Urinary bladder (tissue), 4 donors: ENCODE results near the gene DGKD. TPM values are rescaled to one million over a fixed set of nuclear protein-coding genes. Genes with fewer than 3 reads are reported as not detected.

ENCODE experiments used
- DNase-seq: peaks from one replicate; pipeline ENCODE4 v3.0.0-alpha.2; 2015; ENCODE audit errors: extremely low spot score
- H3K27ac ChIP-seq: one replicate; pipeline ENCODE4 v1.5.1; 2013; ENCODE audit warnings: low read depth, mild to moderate bottlenecking, moderate library complexity
- H3K36me3 ChIP-seq: one replicate; pipeline ENCODE4 v1.6.1; 2013; ENCODE audit warnings: mild to moderate bottlenecking, moderate library complexity; ENCODE audit not compliant: insufficient read depth
- H3K4me1 ChIP-seq: one replicate; pipeline ENCODE4 v1.6.1; 2013; ENCODE audit warnings: mild to moderate bottlenecking, moderate library complexity; ENCODE audit not compliant: insufficient read depth
- H3K4me3 ChIP-seq: one replicate; pipeline ENCODE4 v1.5.1; 2013; ENCODE audit warnings: low read depth, low read length
- WGBS: extraction: QIAGEN DNeasy Blood & Tissue Kit; methylation state at CpG from one replicate; pipeline ENCODE4 v1.1.7; 2013; 5-methylcytosine and 5-hydroxymethylcytosine counted together
- polyA plus RNA-seq: library from polyadenylated mRNA; stranded (reverse); fragments of 200-250 nt; gene quantifications from one replicate; pipeline ENCODE4 v1.2.3, GENCODE V29; 2013
- total RNA-seq: library from RNA; depleted of rRNA; stranded (reverse); fragments of >200 nt; gene quantifications from one replicate; pipeline ENCODE4 v1.2.3, GENCODE V29; 2014
- donor health status: healthy with polysubstance abuse.
- donor health status: healthy.

DGKD gene
- total and polyA plus RNA-seq, 2 donors = 13.3 to 26.4 TPM

GRCh38 chr2:233450864-233451575, 96.7 kb downstream of the DGKD start:
- H3K36me3 ChIP-seq = peaks cover 2% of the 10 kb centered on the region
- H3K4me3 ChIP-seq = no peak overlapping the region
- no peak for DNase-seq
- no peak overlapping the region for H3K27ac ChIP-seq
- no peaks in the 10 kb centered on the region for H3K4me1 ChIP-seq
- 94% methylated on average over 22 of the region's 22 CpGs for WGBS

- no peak overlapping the region for H3K4me3 ChIP-seq
- WGBS = 79% methylated on average over 9 of the region's 9 CpGs
- H3K4me1 ChIP-seq = no peaks in the 10 kb centered on the region
- no peak overlapping the region for H3K27ac ChIP-seq
- no peak for DNase-seq
- H3K36me3 ChIP-seq = peaks cover 2% of the 10 kb centered on the region
Observed at GRCh38 chr2:233451950-233452349, 97.7 kb downstream of the DGKD start.

GRCh38 chr2:233453111-233453915, 99.0 kb downstream of the DGKD start:
- H3K4me1 ChIP-seq = no peaks in the 10 kb centered on the region
- 82% methylated on average over 10 of the region's 10 CpGs for WGBS
- H3K36me3 ChIP-seq = peaks cover 4% of the 10 kb centered on the region
- H3K4me3 ChIP-seq = no peak overlapping the region
- H3K27ac ChIP-seq = no peak overlapping the region
- DNase-seq = no peak

GRCh38 chr2:233453916-233454315, 99.6 kb downstream of the DGKD start:
- no peak overlapping the region for H3K27ac ChIP-seq
- H3K36me3 ChIP-seq = peaks cover 4% of the 10 kb centered on the region

GRCh38 chr2:233455006-233455405, 100.7 kb downstream of the DGKD start:
- H3K36me3 ChIP-seq = peaks cover 4% of the 10 kb centered on the region
- 92% methylated on average over 11 of the region's 11 CpGs for WGBS
- DNase-seq = no peak
- H3K4me3 ChIP-seq = no peak overlapping the region
- H3K4me1 ChIP-seq = no peaks in the 10 kb centered on the region
- H3K27ac ChIP-seq = no peak overlapping the region

More at GRCh38 chr2:233453916-233454315, 99.6 kb downstream of the DGKD start:
- Histone ChIP-seq H3K4me3 (no peak overlapping the region), H3K4me1 (no peaks in the 10 kb centered on the region)
- DNase-seq = no peak
- WGBS = 93% methylated on average over 8 of the region's 8 CpGs

- WGBS = 95% methylated on average over 7 of the region's 7 CpGs
- Histone ChIP-seq H3K36me3 (peaks cover 4% of the 10 kb centered on the region), H3K27ac (no peak overlapping the region), H3K4me3 (no peak overlapping the region), H3K4me1 (no peaks in the 10 kb centered on the region)
- no peak for DNase-seq
Observed at GRCh38 chr2:233455491-233455890, 101.2 kb downstream of the DGKD start.

GRCh38 chr2:233456111-233456510, 101.8 kb downstream of the DGKD start:
- 94% methylated on average over 11 of the region's 11 CpGs for WGBS
- H3K36me3 ChIP-seq = peaks cover 6% of the 10 kb centered on the region
- H3K4me1 ChIP-seq = no peaks in the 10 kb centered on the region
- H3K4me3 ChIP-seq = no peak overlapping the region
- DNase-seq = no peak
- H3K27ac ChIP-seq = no peak overlapping the region

- no peak overlapping the region for H3K27ac ChIP-seq
- peaks cover 7% of the 10 kb centered on the region for H3K36me3 ChIP-seq
- no peak for DNase-seq
- no peak overlapping the region for H3K4me3 ChIP-seq
- no peaks in the 10 kb centered on the region for H3K4me1 ChIP-seq
- 85% methylated on average over 5 of the region's 5 CpGs for WGBS
Observed at GRCh38 chr2:233456934-233457333, 102.6 kb downstream of the DGKD start.

- Histone ChIP-seq H3K36me3 (peaks cover 7% of the 10 kb centered on the region), H3K4me1 (no peaks in the 10 kb centered on the region), H3K27ac (no peak overlapping the region), H3K4me3 (no peak overlapping the region)
- WGBS = 94% methylated on average over 5 of the region's 5 CpGs
- no peak for DNase-seq
Observed at GRCh38 chr2:233457356-233457755, 103.1 kb downstream of the DGKD start.

GRCh38 chr2:233458031-233458610, 103.8 kb downstream of the DGKD start:
- 94% methylated on average over 20 of the region's 20 CpGs for WGBS
- Histone ChIP-seq H3K36me3 (peaks cover 7% of the 10 kb centered on the region), H3K4me1 (no peaks in the 10 kb centered on the region), H3K27ac (no peak overlapping the region), H3K4me3 (no peak overlapping the region)
- DNase-seq = no peak

- Histone ChIP-seq H3K36me3 (peaks cover 7% of the 10 kb centered on the region), H3K4me3 (no peak overlapping the region), H3K27ac (no peak overlapping the region), H3K4me1 (no peaks in the 10 kb centered on the region)
- WGBS = 92% methylated on average over 8 of the region's 8 CpGs
- no peak for DNase-seq
Observed at GRCh38 chr2:233458826-233459225, 104.5 kb downstream of the DGKD start.

- WGBS = 94% methylated on average over 10 of the region's 10 CpGs
- peaks cover 10% of the 10 kb centered on the region for H3K36me3 ChIP-seq
- DNase-seq = no peak
- H3K4me3 ChIP-seq = no peak overlapping the region
- H3K4me1 ChIP-seq = no peaks in the 10 kb centered on the region
- no peak overlapping the region for H3K27ac ChIP-seq
Observed at GRCh38 chr2:233459426-233459825, 105.1 kb downstream of the DGKD start.

- Histone ChIP-seq H3K36me3 (peaks cover 8% of the 10 kb centered on the region), H3K4me3 (no peak overlapping the region), H3K27ac (no peak overlapping the region), H3K4me1 (no peaks in the 10 kb centered on the region)
- DNase-seq = no peak
- WGBS = 82% methylated on average over 32 of the region's 32 CpGs
Observed at GRCh38 chr2:233460726-233461441, 106.6 kb downstream of the DGKD start.
